ENCODE measurements around the gene TMEM192. TPM values are rescaled to one million over a fixed set of nuclear protein-coding genes. Genes with fewer than 3 reads are reported as not detected.
"Not testable (repeated sequence)": the region's sequence is repeated elsewhere in the genome, so short reads cannot be mapped to it uniquely, and the experiment has no call there.

Gene TMEM192
- total and polyA plus RNA-seq, 5 donors = 9.4 to 23.0 (median 15.5) TPM

- Histone ChIP-seq H3K4me1 (ENCODE audit: control insufficient read depth, insufficient read depth, low read length) (no peaks in the 10 kb centered on the region), H3K9me3 (ENCODE audit: control insufficient read depth, low read length) (no peaks in the 10 kb centered on the region), H3K4me3 (ENCODE audit: low read length) (no peak overlapping the region), H3K27ac (ENCODE audit: low read length) (no peak overlapping the region), H3K27me3 (ENCODE audit: control insufficient read depth, insufficient read depth) (no peaks in the 10 kb centered on the region)
- intact Hi-C loops (cut with DNase I) = no loop called here
- DNase-seq (no peak), ATAC-seq (no peak)
- WGBS = 88% methylated on average over 9 of the region's 9 CpGs
These were observed 57.1 kb downstream of the TMEM192 start for GRCh38 chr4:165055601-165056000.

GRCh38 chr4:165053645-165054044 is 59.0 kb downstream of the TMEM192 start, which contains the start of gene TRIM75:
Gene TRIM75 (plus strand): TSS chr4:165053866. CDS start chr4:165059148, 5,282 bp downstream.
- DNase-seq = no peak
- WGBS = 84% methylated on average over 6 of the region's 6 CpGs
- H3K27me3 ChIP-seq (ENCODE audit: control insufficient read depth, insufficient read depth) = no peaks in the 10 kb centered on the region
- ATAC-seq = no peak
- H3K4me1 ChIP-seq (ENCODE audit: control insufficient read depth, insufficient read depth, low read length) = no peaks in the 10 kb centered on the region
- no peak within 1 kb of the TSS for H3K27ac ChIP-seq (ENCODE audit: low read length)
- intact Hi-C loops (cut with DNase I) = no loop called here
- H3K4me3 ChIP-seq (ENCODE audit: low read length) = no peak within 1 kb of the TSS
- no peaks in the 10 kb centered on the region for H3K9me3 ChIP-seq (ENCODE audit: control insufficient read depth, low read length)

- Histone ChIP-seq H3K27ac (ENCODE audit: low read length) (no peak overlapping the region), H3K9me3 (ENCODE audit: control insufficient read depth, low read length) (no peaks in the 10 kb centered on the region), H3K4me3 (ENCODE audit: low read length) (no peak overlapping the region), H3K27me3 (ENCODE audit: control insufficient read depth, insufficient read depth) (no peaks in the 10 kb centered on the region), H3K4me1 (ENCODE audit: control insufficient read depth, insufficient read depth, low read length) (no peaks in the 10 kb centered on the region)
- ATAC-seq = no peak
- intact Hi-C loops (cut with DNase I) = no loop called here
- WGBS = 30% methylated on average over 3 of the region's 3 CpGs
- no peak for DNase-seq
These were observed 60.0 kb downstream of the TMEM192 start for GRCh38 chr4:165052627-165053026.

GRCh38 chr4:165048170-165048569 is 64.5 kb downstream of the TMEM192 start:
- H3K4me3 ChIP-seq (ENCODE audit: low read length) = no peak overlapping the region
- no peak for DNase-seq
- H3K27ac ChIP-seq (ENCODE audit: low read length) = no peak overlapping the region
- intact Hi-C loops (cut with DNase I) = no loop called here
- H3K27me3 ChIP-seq (ENCODE audit: control insufficient read depth, insufficient read depth) = no peaks in the 10 kb centered on the region
- H3K9me3 ChIP-seq (ENCODE audit: control insufficient read depth, low read length) = no peaks in the 10 kb centered on the region
- no peaks in the 10 kb centered on the region for H3K4me1 ChIP-seq (ENCODE audit: control insufficient read depth, insufficient read depth, low read length)
- 64% methylated on average over 5 of the region's 5 CpGs for WGBS
- ATAC-seq = no peak

- Histone ChIP-seq H3K4me3 (ENCODE audit: low read length) (no peak within 1 kb of the TSS), H3K27ac (ENCODE audit: low read length) (no peak within 1 kb of the TSS), H3K9me3 (ENCODE audit: control insufficient read depth, low read length) (no peaks in the 10 kb centered on the region), H3K27me3 (ENCODE audit: control insufficient read depth, insufficient read depth) (peaks cover 2% of the 10 kb centered on the region), H3K4me1 (ENCODE audit: control insufficient read depth, insufficient read depth, low read length) (no peaks in the 10 kb centered on the region)
- ATAC-seq (no peak), DNase-seq (no peak)
- intact Hi-C loops (cut with DNase I) = no loop called here
- 95% methylated on average over 41 of the region's 41 CpGs for WGBS
These were observed 81.0 kb downstream of the TMEM192 start, which contains the start of gene TRIM60 for GRCh38 chr4:165031436-165032211. Gene TRIM60 (plus strand): TSS chr4:165031999. CDS start chr4:165040073, 8,074 bp downstream.

GRCh38 chr4:165027762-165028402 is 84.8 kb downstream of the TMEM192 start:
- WGBS = 64% methylated on average over 7 of the region's 7 CpGs
- peaks cover 3% of the 10 kb centered on the region for H3K27me3 ChIP-seq (ENCODE audit: control insufficient read depth, insufficient read depth)
- intact Hi-C loops (cut with DNase I) = no loop called here
- H3K9me3 ChIP-seq (ENCODE audit: control insufficient read depth, low read length) = no peaks in the 10 kb centered on the region
- H3K4me1 ChIP-seq (ENCODE audit: control insufficient read depth, insufficient read depth, low read length) = no peaks in the 10 kb centered on the region
- DNase-seq (no peak), ATAC-seq (no peak)
- no peak overlapping the region for H3K27ac ChIP-seq (ENCODE audit: low read length)
- no peak overlapping the region for H3K4me3 ChIP-seq (ENCODE audit: low read length)

GRCh38 chr4:165025782-165026181 is 86.9 kb downstream of the TMEM192 start:
- H3K27me3 ChIP-seq (ENCODE audit: control insufficient read depth, insufficient read depth); intact Hi-C loops (cut with DNase I); H3K9me3 ChIP-seq (ENCODE audit: control insufficient read depth, low read length); H3K4me1 ChIP-seq (ENCODE audit: control insufficient read depth, insufficient read depth, low read length); H3K4me3 ChIP-seq (ENCODE audit: low read length); DNase-seq; H3K27ac ChIP-seq (ENCODE audit: low read length); ATAC-seq: not testable (repeated sequence)
- WGBS = 94% methylated on average over 8 of the region's 8 CpGs

Other genes with a start within 250 kb of the TMEM192 start
- not detected for gene APELA, start 235.7 kb downstream of the TMEM192 start, total RNA-seq
- gene APELA, start 235.7 kb downstream of the TMEM192 start, polyA plus RNA-seq = not detected
- gene TRIM61, start 135.2 kb downstream of the TMEM192 start, total RNA-seq = 1 to 10 TPM; 3.0 to 4.2 (median 3.3) TPM
- gene TRIM61, start 135.2 kb downstream of the TMEM192 start, polyA plus RNA-seq = 2.3 TPM
- gene TRIM60, start 80.9 kb downstream of the TMEM192 start, total RNA-seq = not detected
- gene TRIM60, start 80.9 kb downstream of the TMEM192 start, polyA plus RNA-seq = not detected
- not detected for gene TRIM75, start 59.0 kb downstream of the TMEM192 start, total RNA-seq
- gene TRIM75, start 59.0 kb downstream of the TMEM192 start, polyA plus RNA-seq = not detected
- gene KLHL2, start 94.7 kb upstream of the TMEM192 start, total RNA-seq = 10 to 100 TPM; 10.0 to 15.5 (median 10.9) TPM
- 5.3 TPM for gene KLHL2, start 94.7 kb upstream of the TMEM192 start, polyA plus RNA-seq
- 10 to 100 TPM; 12.9 to 27.6 (median 16.3) TPM for gene MSMO1, start 214.8 kb upstream of the TMEM192 start, total RNA-seq
- gene MSMO1, start 214.8 kb upstream of the TMEM192 start, polyA plus RNA-seq = 29.0 TPM